Chondrocyte (in vitro differentiated cells): Measurements from ENCODE around the gene ZFYVE19. TPM values are rescaled to one million over a fixed set of nuclear protein-coding genes. Genes with fewer than 3 reads are reported as not detected.
"Not testable (repeated sequence)": the region's sequence is repeated elsewhere in the genome, so short reads cannot be mapped to it uniquely, and the experiment has no call there.

Experiments
- DNase-seq: peaks from one replicate; pipeline ENCODE4 v3.0.0; 2021; ENCODE audit warnings: mixed read lengths, low spot score
- H3K27ac Mint-ChIP-seq: one replicate; pipeline ENCODE4 v1.8.0; 2021; ENCODE audit warnings: mild to moderate bottlenecking, moderate library complexity, mixed read lengths; ENCODE audit not compliant: unreplicated experiment
- H3K27me3 Mint-ChIP-seq: 2 replicates; pipeline ENCODE4 v1.8.0; 2021; ENCODE audit warnings: low read depth, mixed read lengths
- H3K36me3 Mint-ChIP-seq: 2 replicates; pipeline ENCODE4 v1.8.0; 2021; ENCODE audit warnings: low read depth, mixed read lengths
- H3K4me1 Mint-ChIP-seq: 2 replicates; pipeline ENCODE4 v1.8.0; 2021; ENCODE audit warnings: low read depth, mild to moderate bottlenecking, mixed read lengths
- H3K4me3 Mint-ChIP-seq: one replicate; pipeline ENCODE4 v1.8.0; 2021; ENCODE audit warnings: mild to moderate bottlenecking, moderate library complexity, mixed read lengths; ENCODE audit not compliant: unreplicated experiment
- H3K9me3 Mint-ChIP-seq: 2 replicates; pipeline ENCODE4 v1.8.0; 2021; ENCODE audit warnings: low read depth, mixed read lengths
- total RNA-seq: library from RNA; stranded (reverse); gene quantifications from 3 replicates; pipeline ENCODE4 v1.2.1, GENCODE V29; 2021
- TF ChIP-seq, protein P1 (sequence below): fragments of 200-600 bp; sonication (generic); IDR thresholded peaks from 2 replicates; pipeline ENCODE4 v1.5.0; 2021; ENCODE audit warnings: antibody characterized with exemption, mild to moderate bottlenecking, moderate library complexity

ZFYVE19 gene
- total RNA-seq, 1 donor from 2014 or later, result 15.5 TPM

DNA sequence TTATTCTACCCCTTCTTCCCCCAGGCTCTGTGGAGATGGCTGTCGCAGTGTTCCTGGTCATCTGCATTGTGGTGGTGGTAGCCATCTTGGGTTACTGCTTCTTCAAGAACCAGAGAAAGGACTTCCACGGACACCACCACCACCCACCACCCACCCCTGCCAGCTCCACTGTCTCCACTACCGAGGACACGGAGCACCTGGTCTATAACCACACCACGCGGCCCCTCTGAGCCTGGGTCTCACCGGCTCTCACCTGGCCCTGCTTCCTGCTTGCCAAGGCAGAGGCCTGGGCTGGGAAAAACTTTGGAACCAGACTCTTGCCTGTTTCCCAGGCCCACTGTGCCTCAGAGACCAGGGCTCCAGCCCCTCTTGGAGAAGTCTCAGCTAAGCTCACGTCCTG is 49.9 kb downstream of the ZFYVE19 start:
- DNase-seq, result peak; percentile 76
- H3K9me3 Mint-ChIP-seq, result no peaks in the 10 kb centered on the region
- TF ChIP-seq, protein P1, sequence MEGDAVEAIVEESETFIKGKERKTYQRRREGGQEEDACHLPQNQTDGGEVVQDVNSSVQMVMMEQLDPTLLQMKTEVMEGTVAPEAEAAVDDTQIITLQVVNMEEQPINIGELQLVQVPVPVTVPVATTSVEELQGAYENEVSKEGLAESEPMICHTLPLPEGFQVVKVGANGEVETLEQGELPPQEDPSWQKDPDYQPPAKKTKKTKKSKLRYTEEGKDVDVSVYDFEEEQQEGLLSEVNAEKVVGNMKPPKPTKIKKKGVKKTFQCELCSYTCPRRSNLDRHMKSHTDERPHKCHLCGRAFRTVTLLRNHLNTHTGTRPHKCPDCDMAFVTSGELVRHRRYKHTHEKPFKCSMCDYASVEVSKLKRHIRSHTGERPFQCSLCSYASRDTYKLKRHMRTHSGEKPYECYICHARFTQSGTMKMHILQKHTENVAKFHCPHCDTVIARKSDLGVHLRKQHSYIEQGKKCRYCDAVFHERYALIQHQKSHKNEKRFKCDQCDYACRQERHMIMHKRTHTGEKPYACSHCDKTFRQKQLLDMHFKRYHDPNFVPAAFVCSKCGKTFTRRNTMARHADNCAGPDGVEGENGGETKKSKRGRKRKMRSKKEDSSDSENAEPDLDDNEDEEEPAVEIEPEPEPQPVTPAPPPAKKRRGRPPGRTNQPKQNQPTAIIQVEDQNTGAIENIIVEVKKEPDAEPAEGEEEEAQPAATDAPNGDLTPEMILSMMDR, result no peak
- peaks cover 5% of the 10 kb centered on the region for H3K27me3 Mint-ChIP-seq
- peaks cover 11% of the 10 kb centered on the region for H3K4me1 Mint-ChIP-seq
- no peak overlapping the region for H3K4me3 Mint-ChIP-seq
- H3K36me3 Mint-ChIP-seq, result no peaks in the 10 kb centered on the region
- H3K27ac Mint-ChIP-seq, result no peak overlapping the region

DNA sequence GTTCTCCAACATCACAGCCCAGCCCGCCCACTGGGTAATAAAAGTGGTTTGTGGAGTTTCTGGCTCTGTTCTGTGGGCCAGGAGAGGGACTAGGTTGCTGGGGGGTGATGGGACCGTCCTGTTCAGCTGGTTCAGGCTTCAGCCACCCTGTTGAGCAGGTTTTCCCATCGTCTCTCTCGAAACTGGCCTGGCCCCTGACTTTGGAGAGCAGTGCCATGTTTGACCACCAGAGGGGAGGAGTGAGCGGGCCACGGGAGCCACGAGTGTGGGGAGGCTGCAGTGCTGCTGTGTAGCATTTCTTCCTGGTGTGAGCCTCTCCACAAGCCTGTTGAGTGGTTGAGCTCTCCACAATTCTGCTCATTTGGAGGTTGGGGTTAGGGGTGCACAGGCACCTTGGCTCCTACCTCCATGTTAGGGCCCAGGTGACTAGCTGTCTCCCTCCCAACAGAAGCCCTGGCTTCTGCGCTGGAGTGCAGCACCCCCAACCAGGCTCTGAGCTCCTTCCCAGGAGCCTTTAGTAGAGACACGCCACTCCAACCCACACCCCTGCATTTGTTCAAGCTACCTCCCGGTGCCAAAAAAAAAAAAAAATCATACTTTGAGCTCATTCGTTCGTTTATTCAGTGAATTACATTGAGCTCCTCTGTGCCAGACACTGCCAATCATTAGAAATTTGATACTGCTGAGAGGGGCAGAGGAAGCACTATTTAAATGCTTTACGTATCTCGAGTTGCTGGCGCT is 50.9 kb downstream of the ZFYVE19 start:
- H3K9me3 Mint-ChIP-seq, result no peaks in the 10 kb centered on the region
- no peaks in the 10 kb centered on the region for H3K36me3 Mint-ChIP-seq
- H3K4me1 Mint-ChIP-seq, result peaks cover 11% of the 10 kb centered on the region
- TF ChIP-seq, protein P1, result peak; percentile 92
- H3K4me3 Mint-ChIP-seq, result no peak overlapping the region
- DNase-seq, result peak; percentile 80
- peaks cover 5% of the 10 kb centered on the region for H3K27me3 Mint-ChIP-seq
- no peak overlapping the region for H3K27ac Mint-ChIP-seq

DNA sequence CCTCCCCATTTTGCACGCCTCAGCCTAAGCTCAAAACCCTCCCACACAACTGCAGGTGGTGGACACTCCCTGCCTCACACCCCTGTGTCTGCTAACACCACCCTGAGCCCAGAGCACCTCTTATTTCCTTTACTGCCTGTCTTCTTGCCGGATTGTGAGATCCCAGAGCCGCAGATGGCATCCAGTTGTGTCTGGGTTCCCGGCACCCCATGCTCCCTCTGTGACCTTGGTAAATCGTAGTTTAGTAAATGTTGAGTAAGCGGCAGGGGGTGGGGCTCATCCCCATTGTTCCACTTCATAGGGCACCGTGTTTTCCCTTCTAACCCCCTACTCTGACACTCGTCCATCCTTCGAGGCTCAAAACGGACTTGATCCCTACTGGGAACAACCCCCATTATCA is 51.8 kb downstream of the ZFYVE19 start:
- H3K9me3 Mint-ChIP-seq, result no peaks in the 10 kb centered on the region
- H3K4me3 Mint-ChIP-seq, result no peak overlapping the region
- H3K27me3 Mint-ChIP-seq, result peaks cover 5% of the 10 kb centered on the region
- H3K27ac Mint-ChIP-seq, result no peak overlapping the region
- TF ChIP-seq, protein P1, result no peak
- no peaks in the 10 kb centered on the region for H3K36me3 Mint-ChIP-seq
- peaks cover 11% of the 10 kb centered on the region for H3K4me1 Mint-ChIP-seq
- DNase-seq, result peak; percentile 35

DNA sequence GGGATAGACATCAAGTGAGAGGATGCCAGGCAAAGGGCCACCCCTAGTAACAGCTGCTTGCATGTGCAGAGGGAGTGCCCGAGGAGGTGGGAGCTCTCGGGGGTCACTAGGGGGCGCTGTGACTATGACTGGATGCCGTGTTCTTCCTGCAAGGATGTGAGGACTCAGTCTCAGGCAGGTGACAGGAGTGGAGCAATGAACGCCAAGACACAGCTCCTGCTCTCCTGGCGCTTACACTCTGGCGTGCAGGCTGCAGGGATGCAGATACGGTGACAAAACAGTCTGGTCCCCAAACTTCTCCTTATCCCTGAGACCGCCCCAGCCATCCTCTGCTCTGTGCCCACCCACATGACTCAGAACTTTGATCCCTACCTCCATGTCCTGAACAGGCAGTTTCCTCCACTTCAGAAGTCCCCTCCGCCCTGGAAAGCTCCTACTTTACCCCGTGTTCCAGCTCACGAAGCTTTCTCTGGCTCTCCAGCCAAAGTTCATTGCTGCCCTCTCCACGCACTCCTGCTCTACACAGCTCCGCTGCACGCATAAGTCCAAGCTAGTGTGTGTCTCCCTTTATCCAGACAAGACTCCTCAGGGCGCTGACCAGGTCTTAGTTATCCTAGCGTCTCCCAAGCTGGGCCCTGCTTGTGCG is 52.4 kb downstream of the ZFYVE19 start:
- H3K4me1 Mint-ChIP-seq, result peaks cover 15% of the 10 kb centered on the region
- H3K27ac Mint-ChIP-seq, result no peak overlapping the region
- H3K27me3 Mint-ChIP-seq, result peaks cover 5% of the 10 kb centered on the region
- no peaks in the 10 kb centered on the region for H3K36me3 Mint-ChIP-seq
- DNase-seq, result peak; percentile 88
- H3K4me3 Mint-ChIP-seq, result no peak overlapping the region
- TF ChIP-seq, protein P1, result peak; percentile 84
- no peaks in the 10 kb centered on the region for H3K9me3 Mint-ChIP-seq

DNA sequence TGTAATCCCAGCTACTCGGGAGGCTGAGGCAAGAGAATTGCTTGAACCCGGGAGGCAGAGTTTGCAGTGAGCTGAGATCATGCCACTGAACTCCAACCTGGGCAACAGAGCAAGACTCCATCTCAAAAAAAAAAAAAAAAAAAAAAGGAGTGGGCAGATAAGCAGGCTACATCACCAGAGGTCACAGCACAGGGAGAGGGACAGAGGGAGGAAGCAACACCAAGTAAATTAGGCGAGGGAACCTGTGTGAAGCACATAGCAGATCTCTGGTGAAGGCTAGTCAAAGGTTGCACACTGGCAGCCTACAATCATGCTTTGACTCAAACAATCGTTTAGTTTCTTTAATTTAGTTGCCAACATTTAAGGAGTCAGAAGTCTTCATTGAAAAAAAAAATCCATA is 54.3 kb downstream of the ZFYVE19 start:
- not testable (repeated sequence) for H3K27ac Mint-ChIP-seq, H3K36me3 Mint-ChIP-seq, H3K4me3 Mint-ChIP-seq, H3K9me3 Mint-ChIP-seq, H3K27me3 Mint-ChIP-seq, DNase-seq
- H3K4me1 Mint-ChIP-seq, result peaks cover 22% of the 10 kb centered on the region
